HG03460 (cell line): ENCODE results near the gene DYNLL1.

Source experiments
- ATAC-seq: cut with Tn5 transposase; IDR thresholded peaks from one replicate; pipeline ENCODE4 v1.9.1; 2021; ENCODE audit not compliant: unreplicated experiment

Gene DYNLL1

GRCh38 chr12:120546050-120546386 is 50.1 kb downstream of the DYNLL1 start:
- ATAC-seq, result no peak
